ENCODE results near the gene CLDN1. TPM values are rescaled to one million over a fixed set of nuclear protein-coding genes. Genes with fewer than 3 reads are reported as not detected.
A peak's percentile ranks its signal among the peaks of the same experiment; 100 is the strongest.

Gene CLDN1
- total and polyA plus RNA-seq, 2 of the 13 experiments (the other 11 are each of a cell fraction or from before 2014, with no cell fraction given) = 42.7 to 51.6 TPM

- TF ChIP-seq CEBPZ (IDR thresholded peaks at IDR 0.05; ENCODE audit: low read length) (no peak), ZNF766 (CRISPR knock-in tag; IDR thresholded peaks at IDR 0.05; ENCODE audit: borderline replicate concordance) (0 out of 2 replicates have a peak, but pooled peaks have one; percentile 65), ZNF263 (CRISPR knock-in tag; IDR thresholded peaks at IDR 0.05) (peak; percentile 15; the same call in 1 of the 2 replicates), PCBP2 (optimal IDR thresholded peaks at IDR 0.05; ENCODE audit: low read depth, low read length, poor library complexity, severe bottlenecking) (no peak), HOXA3 (CRISPR knock-in tag; IDR thresholded peaks at IDR 0.05) (peak; percentile 51), SKI (IDR thresholded peaks at IDR 0.05; ENCODE audit: partially characterized antibody) (no peak), MED8 (CRISPR knock-in tag; IDR thresholded peaks at IDR 0.05; ENCODE audit: insufficient replicate concordance) (no peak), ZNF558 (CRISPR knock-in tag; IDR thresholded peaks at IDR 0.05; ENCODE audit: borderline replicate concordance) (no peak), ARNTL (CRISPR knock-in tag; IDR thresholded peaks at IDR 0.05) (peak; percentile 57; the same call in 1 of the 2 replicates), KDM5B (CRISPR knock-in tag; IDR thresholded peaks at IDR 0.05; ENCODE audit: borderline replicate concordance) (peak; percentile 68; the same call in 1 of the 2 replicates), ZNF619 (CRISPR knock-in tag; IDR thresholded peaks at IDR 0.05) (0 out of 2 replicates have a peak, but pooled peaks have one; percentile 29), ISL2 (CRISPR knock-in tag; IDR thresholded peaks at IDR 0.05) (peak; percentile 78)
- TF ChIP-seq, protein P1, sequence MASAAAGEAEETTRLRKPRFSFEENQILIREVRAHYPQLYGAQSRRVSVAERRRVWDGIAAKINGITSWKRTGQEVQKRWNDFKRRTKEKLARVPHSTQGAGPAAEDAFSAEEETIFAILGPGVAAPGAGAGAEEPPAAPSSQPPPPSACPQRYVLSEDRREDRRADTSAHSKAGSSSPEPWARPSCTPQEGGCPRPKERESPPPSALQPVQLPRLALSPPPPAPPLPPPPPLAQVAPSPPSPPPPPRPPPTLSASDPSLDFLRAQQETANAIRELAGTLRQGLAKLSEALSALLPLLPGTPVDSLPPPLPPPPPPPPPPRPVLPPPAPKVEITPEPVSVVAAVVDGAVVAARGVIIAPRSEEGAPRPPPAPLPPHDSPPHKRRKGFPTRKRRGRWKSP (CRISPR knock-in tag; IDR thresholded peaks at IDR 0.05) = peak; percentile 95
- TF ChIP-seq, protein P2, sequence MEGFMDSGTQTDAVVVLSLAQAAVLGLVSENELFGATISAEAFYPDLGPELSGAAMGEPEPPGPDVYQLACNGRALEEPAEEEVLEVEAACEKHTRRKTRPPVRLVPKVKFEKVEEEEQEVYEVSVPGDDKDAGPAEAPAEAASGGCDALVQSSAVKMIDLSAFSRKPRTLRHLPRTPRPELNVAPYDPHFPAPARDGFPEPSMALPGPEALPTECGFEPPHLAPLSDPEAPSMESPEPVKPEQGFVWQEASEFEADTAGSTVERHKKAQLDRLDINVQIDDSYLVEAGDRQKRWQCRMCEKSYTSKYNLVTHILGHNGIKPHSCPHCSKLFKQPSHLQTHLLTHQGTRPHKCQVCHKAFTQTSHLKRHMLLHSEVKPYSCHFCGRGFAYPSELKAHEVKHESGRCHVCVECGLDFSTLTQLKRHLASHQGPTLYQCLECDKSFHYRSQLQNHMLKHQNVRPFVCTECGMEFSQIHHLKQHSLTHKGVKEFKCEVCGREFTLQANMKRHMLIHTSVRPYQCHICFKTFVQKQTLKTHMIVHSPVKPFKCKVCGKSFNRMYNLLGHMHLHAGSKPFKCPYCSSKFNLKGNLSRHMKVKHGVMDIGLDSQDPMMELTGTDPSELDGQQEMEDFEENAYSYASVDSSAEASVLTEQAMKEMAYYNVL (CRISPR knock-in tag; IDR thresholded peaks at IDR 0.05; ENCODE audit: borderline replicate concordance) = peak; percentile 83; the same call in 1 of the 2 replicates
- TF ChIP-seq, protein P3, sequence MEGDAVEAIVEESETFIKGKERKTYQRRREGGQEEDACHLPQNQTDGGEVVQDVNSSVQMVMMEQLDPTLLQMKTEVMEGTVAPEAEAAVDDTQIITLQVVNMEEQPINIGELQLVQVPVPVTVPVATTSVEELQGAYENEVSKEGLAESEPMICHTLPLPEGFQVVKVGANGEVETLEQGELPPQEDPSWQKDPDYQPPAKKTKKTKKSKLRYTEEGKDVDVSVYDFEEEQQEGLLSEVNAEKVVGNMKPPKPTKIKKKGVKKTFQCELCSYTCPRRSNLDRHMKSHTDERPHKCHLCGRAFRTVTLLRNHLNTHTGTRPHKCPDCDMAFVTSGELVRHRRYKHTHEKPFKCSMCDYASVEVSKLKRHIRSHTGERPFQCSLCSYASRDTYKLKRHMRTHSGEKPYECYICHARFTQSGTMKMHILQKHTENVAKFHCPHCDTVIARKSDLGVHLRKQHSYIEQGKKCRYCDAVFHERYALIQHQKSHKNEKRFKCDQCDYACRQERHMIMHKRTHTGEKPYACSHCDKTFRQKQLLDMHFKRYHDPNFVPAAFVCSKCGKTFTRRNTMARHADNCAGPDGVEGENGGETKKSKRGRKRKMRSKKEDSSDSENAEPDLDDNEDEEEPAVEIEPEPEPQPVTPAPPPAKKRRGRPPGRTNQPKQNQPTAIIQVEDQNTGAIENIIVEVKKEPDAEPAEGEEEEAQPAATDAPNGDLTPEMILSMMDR (CRISPR knock-in tag; IDR thresholded peaks at IDR 0.05) = peak; percentile 89
- TF ChIP-seq, protein P4, sequence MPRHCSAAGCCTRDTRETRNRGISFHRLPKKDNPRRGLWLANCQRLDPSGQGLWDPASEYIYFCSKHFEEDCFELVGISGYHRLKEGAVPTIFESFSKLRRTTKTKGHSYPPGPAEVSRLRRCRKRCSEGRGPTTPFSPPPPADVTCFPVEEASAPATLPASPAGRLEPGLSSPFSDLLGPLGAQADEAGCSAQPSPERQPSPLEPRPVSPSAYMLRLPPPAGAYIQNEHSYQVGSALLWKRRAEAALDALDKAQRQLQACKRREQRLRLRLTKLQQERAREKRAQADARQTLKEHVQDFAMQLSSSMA (CRISPR knock-in tag; IDR thresholded peaks at IDR 0.05) = peak; percentile 92
- TF ChIP-seq, protein P5, sequence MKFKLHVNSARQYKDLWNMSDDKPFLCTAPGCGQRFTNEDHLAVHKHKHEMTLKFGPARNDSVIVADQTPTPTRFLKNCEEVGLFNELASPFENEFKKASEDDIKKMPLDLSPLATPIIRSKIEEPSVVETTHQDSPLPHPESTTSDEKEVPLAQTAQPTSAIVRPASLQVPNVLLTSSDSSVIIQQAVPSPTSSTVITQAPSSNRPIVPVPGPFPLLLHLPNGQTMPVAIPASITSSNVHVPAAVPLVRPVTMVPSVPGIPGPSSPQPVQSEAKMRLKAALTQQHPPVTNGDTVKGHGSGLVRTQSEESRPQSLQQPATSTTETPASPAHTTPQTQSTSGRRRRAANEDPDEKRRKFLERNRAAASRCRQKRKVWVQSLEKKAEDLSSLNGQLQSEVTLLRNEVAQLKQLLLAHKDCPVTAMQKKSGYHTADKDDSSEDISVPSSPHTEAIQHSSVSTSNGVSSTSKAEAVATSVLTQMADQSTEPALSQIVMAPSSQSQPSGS (CRISPR knock-in tag; IDR thresholded peaks at IDR 0.05) = peak; percentile 8; the same call in 1 of the 2 replicates
Observed at GRCh38 chr3:190321789-190322603, at the start of gene CLDN1 (continued).
